Transverse colon (tissue), 3 donors: ENCODE data around the gene DIP2B.

Experiments
- POLR2A ChIP-seq: fragments of 450-650 bp; IDR thresholded peaks from one replicate; pipeline ENCODE4 v1.6.1; 2016; ENCODE audit warnings: antibody characterized with exemption, mild to moderate bottlenecking, moderate library complexity
- TF ChIP-seq, protein P1 (sequence below), 5 experiments: fragments of 200-600 bp in 3 of 5; fragments of 450-650 bp in 2 of 5; sonication (generic) in 3 of 5; IDR thresholded peaks; 1 replicate in 2 of 5; 2 replicates in 3 of 5; pipeline ENCODE4 v1.5.1; 2016 to 2017; ENCODE audit warnings: antibody characterized with exemption in 5 of 5, inconsistent platforms in 3 of 5, mild to moderate bottlenecking in 2 of 5, moderate library complexity in 1 of 5

DNA sequence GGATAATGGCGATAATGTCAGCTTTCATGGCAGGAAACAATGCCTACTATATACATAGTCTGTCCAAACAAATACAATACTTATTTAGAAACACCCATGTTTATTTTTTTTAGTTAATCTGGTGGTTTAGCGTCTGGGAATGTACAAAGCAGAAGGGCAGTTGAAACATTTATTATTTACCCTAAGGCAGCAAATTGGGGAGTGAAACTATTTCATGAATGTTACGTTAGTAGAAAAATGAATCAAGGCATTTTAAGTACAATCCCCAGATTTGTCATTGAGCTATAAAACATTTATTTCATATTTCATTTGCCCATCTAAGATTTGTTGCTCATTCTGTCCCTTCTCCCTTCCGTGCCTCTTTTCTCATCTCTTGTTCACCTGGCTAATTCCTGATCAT is 172.0 kb downstream of the DIP2B start:
- TF ChIP-seq, protein P1, sequence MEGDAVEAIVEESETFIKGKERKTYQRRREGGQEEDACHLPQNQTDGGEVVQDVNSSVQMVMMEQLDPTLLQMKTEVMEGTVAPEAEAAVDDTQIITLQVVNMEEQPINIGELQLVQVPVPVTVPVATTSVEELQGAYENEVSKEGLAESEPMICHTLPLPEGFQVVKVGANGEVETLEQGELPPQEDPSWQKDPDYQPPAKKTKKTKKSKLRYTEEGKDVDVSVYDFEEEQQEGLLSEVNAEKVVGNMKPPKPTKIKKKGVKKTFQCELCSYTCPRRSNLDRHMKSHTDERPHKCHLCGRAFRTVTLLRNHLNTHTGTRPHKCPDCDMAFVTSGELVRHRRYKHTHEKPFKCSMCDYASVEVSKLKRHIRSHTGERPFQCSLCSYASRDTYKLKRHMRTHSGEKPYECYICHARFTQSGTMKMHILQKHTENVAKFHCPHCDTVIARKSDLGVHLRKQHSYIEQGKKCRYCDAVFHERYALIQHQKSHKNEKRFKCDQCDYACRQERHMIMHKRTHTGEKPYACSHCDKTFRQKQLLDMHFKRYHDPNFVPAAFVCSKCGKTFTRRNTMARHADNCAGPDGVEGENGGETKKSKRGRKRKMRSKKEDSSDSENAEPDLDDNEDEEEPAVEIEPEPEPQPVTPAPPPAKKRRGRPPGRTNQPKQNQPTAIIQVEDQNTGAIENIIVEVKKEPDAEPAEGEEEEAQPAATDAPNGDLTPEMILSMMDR (IDR thresholded peaks at IDR 0.05): no peak
- TF ChIP-seq POLR2A: no peak
